Globus pallidus (tissue), 1 donor: ENCODE measurements around the gene KIAA0753.
"Not testable (repeated sequence)": the region's sequence is repeated elsewhere in the genome, so short reads cannot be mapped to it uniquely, and the experiment has no call there.

ENCODE experiments used
- DNase-seq: peaks from one replicate; pipeline ENCODE4 v3.0.0-alpha.2; 2015; ENCODE audit warnings: low spot score

KIAA0753 gene

DNA sequence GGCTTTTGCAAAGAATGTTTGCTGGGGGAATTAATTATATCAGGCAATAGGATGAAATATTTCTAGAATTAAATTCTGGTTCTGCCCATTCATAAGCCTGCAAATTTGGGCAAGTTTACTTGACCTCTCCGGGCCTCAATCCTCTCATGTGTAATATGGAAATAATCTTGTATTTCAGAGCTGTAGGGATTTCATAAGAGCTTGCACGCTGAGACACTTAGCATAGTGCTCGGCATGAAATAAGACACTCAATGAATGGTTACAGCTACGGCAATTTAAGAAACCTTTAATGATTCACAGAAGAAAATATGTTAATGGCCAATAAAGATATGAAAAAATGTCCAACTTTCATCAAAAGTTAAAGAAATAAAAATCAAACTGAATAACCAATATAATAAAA is 43.6 kb downstream of the KIAA0753 start:
- DNase-seq, result no peak

DNA sequence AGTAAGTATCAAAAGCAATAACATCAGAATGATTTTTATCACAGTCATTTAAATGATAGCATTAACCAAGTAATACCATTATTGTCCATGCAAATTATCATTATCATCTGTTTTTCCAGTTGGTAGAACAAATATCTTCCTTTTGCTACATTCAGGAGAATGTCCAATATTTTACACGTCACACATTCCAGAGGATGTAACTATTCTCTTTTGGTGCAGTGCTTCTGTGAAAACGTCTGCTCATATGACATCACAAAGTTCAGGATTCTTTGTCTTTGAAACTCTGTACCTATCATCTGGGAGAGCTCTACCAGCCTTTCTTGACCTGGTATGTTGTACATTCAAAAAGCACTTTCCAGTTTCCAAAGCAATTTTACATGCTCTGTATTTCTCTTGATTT is 44.0 kb downstream of the KIAA0753 start:
- DNase-seq, result no peak

DNA sequence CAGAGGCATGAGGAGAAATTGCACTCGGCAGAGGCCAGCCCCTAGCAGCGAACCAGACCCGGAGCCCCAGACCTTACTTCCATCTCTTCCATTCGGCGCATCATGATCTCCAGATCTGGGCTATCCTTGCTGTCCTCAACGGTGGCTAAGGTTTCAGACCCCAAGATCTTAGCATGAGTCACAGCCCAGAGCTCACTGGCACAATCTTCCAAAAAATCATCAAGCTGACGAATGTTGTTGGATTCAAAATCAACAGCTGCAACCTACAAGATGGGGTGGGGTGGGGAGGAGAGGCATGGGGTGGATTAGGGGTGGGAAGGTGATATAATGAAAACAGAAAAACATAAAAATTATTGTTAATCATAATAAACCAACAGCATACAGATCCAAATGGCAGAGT is 44.4 kb downstream of the KIAA0753 start:
- no peak for DNase-seq

DNA sequence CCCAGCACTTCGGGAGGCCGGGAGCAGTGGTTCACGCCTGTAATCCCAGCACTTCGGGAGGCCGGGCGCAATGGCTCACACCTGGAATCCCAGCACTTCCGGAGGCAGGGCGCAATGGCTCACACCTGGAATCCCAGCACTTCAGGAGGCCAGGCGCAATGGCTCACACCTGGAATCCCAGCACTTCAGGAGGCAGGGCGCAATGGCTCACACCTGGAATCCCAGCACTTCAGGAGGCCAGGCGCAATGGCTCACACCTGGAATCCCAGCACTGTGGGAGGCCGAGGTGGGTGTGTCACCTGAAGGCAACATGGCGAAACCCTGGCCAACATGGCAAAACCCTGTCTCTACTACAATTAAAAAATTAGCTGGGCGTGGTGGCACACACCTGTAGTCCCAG is 47.1 kb downstream of the KIAA0753 start:
- not testable (repeated sequence) for DNase-seq

DNA sequence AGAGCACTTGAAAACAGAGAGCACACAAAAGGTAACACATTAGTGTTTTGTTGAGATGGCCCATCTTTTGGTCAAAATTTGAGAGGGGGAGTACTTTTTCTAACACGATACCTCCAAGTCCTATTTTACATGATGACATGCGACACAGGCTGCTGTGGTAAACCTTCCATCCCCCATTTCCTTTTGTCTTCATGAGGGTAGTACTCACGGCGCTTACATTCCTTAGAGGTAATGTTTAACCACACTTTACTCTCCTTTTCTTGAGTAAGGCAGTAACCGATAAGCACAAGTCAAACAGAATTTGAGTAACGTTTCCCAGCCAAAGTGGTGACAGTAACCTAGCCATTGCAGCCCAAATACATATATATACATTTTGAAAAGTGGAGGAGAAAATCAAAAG is 48.3 kb downstream of the KIAA0753 start:
- DNase-seq, result no peak

DNA sequence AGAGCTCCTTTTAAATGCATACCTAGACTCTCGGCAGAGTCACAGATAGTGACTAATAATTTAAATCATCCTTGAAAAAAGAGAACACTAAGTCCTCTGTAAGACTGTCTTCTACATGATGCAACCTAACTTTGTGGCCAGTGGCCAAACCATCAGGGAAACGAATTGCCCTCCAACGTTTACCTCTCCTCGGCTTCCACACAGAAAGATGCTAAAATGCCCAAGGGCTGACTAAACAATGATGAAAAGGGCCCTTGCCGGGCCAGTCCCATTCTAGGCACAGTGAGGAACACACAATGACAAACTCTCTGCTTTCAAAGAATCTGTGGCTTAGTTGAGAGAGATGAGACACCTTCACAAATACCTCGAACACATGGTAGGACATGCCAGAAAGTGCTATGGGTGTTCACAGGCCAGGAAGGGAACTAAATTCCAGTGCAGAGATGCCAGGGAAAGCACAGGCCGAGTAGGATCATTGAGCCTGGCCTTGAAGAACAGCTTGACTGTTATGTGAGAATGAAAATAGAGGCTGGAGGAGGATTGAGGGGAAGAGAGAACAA is 48.8 kb downstream of the KIAA0753 start:
- no peak for DNase-seq

DNA sequence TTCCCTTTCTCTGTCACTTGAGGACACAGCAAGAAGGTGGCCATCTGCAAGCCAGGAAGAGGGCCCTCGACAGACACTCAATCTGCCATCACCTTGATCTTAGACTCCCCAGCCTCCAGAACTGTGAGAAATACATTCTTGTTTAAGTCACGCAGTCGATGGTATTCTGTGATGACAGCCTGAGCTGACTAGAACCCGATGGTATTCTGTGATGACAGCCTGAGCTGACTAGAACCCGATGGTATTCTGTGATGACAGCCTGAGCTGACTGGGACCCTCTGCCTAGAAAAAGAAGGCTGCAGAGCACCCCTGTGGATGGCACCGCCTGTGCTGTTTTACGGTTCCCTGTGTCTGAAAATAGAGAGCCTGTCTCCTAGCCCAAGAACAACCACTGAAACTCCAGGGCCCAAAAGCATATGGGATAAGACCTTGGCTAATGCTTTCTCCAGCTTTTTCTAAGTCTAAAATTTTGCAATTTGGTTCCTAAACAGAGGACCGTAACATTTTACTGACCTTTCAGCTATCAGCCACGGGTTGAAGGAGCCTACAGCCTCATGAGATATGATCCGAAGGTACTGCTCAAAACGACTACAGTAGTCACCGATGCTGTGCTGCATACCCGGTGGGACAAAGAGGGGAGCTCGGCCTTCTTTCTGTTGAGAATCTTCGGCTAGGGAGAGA is 51.1 kb downstream of the KIAA0753 start:
- DNase-seq, result no peak

DNA sequence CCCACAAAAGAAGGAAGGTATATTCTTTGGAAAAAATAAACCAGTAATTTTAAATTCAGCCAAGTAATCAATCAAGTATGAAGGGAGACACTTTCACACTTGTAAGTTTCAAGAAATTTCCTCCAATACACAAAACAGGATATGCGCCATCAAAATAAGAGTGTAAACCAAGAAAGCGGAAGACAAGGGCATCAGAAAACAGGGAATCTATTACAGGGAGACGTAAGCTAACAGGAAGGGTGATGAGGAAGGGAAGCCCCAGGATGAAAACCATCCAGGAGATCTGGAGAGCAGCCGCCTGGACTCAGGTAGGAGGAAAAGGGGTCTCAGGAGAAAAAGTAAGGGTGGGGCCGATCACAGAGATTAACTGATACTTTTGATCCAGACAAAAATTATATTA is 52.3 kb downstream of the KIAA0753 start:
- DNase-seq, result no peak

DNA sequence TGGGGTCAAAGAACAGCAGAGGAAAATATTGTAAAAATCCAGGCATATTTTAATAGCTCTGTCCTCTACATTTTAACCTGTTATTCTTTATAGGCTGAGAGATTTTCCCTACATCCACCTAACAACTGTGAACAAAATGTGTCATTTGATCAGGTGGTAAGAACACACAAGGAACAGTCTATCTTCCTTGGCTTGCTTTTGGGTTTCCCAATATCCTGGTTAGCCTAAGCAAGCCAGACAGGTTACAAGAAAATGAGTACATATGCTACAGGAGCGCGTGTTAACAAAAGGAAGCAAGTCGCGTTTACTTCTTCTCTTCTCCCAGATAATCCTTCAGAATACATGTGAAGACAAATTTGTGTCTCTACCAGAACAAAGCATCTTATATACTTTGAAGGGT is 53.2 kb downstream of the KIAA0753 start:
- DNase-seq, result no peak

DNA sequence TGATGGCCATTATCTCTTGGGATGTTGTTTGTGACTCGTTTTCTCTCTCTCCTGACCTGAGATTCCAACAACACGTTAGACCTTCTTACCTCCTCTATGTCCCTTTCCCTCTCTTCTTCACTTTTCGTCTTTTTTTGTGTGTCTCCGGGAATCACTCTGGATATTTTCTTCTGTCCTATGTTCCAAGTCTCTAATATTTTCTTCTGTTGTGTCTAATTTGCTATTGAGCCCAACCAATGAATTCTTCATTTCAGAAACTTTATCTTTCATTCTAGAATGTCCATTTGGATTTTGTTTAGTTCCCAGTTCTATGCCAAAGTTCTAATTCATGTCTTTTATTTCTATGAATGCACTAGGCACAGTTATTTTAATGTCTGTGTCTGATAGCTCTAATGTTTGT is 57.1 kb downstream of the KIAA0753 start:
- DNase-seq, result no peak

DNA sequence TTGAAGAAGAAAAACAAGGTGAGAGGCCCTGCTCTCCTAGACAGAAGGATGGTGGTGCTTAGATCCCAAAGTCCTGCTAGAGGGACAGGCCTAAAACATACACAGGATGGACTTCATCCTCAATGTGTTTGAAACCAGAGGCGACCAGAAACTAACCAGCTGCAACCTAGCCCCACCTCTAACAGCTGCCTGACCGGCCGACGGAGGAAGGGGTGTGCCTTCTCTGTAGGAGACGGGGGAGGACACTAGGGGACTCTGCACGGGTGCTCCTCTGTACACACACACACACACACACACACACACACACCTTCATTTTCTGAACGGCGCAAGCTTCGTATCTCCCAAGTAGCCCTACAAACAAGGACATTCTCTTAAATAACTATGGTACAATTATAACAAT is 59.9 kb downstream of the KIAA0753 start:
- DNase-seq, result no peak

DNA sequence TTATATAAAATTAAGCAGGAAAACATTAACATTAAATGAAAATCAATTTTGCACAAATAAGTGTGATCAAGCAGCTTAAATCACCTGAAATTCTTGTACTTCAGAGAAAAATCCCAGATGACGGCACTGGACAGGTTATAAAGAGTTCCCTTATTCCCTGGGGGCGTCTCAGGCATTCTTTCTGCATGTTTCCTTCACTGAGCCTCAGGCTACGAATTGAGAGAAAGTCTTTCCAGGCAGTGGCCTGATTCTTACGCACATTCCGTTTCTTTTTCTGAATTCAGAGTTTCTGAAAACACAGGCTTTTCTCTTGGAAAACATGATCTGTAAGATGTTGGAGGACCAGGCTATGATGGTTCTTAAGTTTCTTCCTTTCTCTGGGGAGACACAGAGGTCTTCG is 62.0 kb downstream of the KIAA0753 start:
- DNase-seq, result no peak

DNA sequence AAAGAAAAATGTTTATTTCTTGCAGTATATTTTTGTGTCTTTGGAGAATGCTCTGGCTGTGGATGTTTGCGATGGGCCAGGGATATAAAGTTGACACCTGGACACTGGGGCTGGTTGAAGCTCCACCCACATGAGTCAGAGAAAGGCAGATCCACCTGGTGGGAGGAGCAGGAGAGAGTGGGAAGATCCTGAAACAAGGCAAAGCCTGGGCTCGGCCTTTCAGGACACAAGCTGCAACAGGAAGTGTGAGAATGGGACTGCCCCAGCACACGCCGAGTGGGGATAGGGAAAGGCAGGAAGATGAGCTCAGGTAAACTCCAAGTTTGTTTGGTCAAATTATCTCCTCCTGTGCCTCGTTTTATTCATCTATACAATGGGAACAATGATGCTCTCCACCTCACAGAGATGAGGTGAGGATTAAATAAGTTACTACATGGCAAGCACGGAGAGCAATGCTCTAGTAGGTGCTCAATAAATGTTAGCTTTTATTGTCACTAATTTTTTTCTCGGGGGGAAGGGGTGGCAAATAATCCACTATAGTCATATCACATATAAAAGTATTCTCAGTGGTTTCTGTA is 62.7 kb downstream of the KIAA0753 start:
- DNase-seq, result no peak

DNA sequence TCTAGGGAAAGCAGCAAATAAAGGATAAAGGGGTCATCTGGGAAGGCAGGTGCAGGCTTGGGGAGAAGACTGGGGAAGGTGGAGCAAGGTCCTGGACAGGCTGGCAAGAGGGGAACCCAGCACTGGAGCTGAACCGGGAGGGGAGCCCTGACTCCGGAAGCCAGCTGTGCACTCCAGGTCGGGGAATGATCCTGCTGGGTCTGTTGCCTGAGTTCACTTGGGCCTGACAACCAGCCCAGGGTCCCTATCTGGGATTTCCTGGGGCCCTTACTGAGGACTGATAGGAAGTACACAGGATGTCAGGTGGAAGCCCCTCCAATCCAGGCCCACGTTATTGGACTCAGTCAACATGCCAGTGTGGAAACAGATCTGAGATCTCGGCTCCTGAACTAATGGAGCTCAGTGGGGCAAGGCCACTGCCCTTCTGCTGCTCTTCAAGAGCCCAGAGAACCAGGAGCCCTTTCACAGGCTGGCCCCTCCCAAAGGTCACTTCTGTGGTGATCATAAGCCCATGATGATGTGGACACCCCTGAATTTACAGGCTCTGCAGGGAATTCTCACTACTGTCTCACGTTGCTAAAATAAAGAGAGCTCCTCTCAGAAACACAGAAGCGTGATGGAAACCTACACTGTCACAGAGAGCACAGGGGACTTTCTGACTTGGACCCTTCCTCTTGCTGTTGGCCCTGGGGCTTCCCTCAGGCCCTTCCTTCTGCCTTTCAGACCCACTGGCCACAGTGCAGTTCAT is 64.3 kb downstream of the KIAA0753 start:
- no peak for DNase-seq

DNA sequence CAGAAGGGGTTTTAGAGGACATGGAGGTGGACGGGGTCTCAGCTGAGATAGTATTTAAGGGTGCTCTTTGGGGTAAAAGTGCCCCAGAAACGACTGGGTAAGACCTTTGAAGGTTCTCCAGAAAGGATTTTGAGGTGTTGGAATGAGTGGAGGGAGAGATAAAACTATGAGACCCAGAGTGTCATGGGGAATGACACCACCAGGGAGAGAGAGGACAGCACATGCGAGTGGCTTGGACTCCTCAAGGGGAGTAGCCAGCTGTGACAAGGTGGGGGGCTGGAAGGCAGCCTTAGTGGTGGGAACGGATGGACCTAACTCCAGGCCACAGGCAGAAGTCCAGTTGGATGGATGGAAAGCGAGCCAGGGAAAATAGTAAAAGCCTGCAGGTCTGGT is 64.9 kb downstream of the KIAA0753 start:
- no peak for DNase-seq

DNA sequence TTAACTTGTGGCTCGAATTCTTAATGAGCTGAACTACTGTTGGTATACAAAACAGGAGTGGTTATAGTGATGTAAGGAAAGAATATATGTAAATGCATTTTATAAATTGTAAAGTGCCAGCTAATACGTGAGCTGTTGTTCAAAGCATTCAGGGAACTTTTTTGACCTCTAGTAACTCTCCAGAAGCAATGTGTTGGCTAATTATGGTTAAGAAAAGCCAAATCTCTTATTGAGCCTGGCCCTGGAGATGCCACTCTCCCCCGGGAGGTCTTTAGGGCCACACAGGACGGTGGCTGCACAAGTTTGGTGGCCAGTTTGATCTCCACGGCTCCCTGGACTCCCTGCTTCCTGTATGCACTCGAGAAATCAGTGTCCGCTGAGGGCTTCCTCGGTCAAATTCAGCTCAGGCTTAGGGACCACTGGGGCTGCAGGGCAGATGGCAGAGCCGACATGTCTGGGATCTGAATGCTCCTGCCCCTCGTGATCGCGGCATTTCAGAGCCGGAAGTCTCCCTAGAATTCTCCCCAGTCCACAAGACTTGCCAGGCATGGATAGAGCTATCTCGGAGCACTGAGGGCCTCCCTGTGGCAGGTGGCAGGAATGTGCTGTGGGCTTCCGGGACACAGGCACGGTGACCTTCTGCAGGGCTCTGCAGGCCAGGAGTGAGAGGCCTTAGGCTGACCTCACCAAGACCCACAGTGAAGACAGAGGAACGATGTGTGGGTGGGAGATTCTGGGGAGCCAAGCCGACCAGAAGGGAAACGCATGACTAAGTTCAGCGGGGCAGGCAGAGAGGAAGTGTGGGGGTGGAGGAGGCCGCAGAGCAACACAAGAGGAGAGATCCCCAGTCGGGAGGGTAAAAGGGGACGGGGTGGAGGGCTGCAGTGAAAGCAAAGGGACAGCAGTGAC is 65.6 kb downstream of the KIAA0753 start:
- DNase-seq, result no peak

DNA sequence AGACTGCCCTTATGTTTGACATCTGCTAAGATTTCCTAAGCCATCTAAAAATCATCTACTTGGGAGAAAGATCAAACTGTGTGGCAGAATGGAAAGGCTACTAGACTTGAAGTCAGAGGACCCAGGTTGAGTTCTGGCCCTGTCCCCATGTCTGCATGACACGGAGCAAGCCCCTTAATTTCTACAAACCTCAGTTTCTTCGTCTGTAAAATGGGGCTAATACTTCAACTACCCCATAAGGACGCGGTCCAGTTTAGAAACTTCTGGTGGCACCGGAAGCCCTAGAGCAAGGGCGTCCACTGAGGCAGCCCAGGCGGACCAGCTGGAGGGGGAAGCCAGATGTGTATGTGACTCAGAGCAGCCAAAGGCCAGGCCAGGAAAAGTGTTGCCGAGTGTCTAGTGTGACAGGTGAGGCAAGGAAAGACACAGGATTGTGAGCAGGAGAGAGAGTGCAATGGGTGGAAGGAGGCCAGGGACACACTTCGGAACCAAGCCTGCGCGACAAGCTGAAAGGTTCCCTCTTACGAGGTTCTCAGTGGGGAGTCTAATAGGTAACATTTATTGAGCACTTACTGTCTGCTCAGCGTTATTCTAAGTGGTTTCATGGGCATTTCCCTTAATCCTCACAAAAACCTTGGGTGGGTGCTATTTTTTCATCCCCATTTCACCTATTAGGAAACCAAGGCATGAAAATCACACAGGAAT is 66.4 kb downstream of the KIAA0753 start:
- no peak for DNase-seq

DNA sequence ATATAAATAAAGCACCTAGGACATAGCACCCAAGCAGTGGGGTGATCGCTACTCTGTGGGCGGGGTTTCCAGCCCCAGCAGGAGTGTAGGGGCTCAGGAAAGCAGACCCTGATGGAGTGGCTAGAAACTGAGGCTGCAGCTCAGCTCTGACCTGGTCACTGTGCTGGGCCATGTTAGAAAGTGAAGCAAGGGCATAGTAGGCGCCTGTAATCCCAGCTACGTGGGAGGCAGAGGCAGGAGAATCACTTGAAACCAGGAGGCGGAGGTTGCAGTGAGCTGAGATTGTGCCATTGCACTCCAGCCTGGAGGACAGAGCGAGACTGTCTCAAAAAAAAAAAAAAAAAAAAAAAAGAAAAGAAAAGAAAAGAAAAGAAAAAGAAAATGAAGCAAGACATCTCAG is 67.0 kb downstream of the KIAA0753 start:
- DNase-seq, result not testable (repeated sequence)

DNA sequence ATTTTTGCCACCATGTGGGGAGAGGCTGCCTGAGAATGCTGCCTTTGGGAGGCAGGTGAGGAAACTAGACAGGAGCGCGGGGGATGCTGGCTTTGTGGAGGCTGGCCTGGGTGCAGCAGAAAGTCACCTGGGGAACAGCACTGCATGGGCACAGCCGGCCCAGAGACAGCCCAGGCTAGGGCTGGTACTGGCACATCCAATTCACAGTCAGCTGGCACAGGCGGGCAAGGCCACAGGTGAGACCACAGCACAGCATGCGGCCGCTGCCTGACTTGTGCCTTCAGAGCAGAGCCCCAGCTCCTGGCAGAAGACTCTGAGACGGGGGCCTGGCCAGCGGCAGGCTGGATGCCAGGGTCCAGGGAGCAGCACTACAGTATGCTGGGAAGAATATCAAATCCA is 67.5 kb downstream of the KIAA0753 start:
- no peak for DNase-seq

DNA sequence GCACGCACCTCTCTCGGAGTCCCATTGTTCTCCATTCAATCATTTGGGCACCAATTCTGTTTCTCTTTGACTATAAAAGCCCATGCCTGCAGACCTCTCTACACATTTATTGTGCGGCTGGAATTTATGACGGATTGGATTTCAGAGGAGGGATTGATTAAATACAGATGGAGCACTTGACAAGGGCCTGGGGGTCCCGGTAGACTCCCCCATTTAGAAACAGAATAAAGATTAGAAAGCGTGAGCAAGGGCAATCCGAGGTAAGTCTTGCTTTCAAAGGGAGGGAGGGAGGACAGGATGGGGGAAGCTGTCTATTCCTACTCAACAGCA is 69.1 kb downstream of the KIAA0753 start:
- DNase-seq, result no peak

DNA sequence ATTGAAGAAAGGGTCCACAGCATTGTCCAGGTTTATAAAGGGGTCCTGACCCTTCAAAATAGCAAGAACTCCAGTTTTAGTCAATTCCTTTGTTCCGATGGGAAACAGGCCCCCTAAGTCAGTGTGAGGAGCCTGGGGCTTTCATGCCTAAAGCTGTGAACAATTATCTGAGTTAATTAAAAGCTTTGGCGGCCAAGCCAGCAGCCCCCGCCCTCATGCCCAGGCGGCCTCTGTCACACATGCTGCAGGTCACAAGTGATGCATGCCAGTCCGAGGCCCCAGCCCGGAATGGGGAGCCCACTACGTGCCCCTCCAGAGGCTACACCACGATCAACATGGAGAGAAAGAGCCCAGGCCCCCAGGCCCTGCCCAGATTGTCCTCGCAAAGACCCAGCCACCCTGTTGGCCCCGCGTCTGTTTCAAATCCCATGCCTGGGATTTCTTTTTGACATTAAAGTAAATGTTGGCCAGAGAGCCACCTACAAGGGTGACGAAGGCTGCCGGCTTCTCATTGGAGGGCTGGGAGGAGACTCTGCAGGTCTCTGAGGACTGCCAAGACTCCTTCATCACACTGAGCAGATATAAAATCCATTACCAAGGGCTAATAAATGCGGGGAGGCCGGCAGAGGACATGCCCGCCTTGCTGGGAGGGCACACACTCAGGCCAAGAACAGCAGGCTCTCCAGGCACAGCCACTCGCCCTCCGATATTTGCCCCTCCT is 69.6 kb downstream of the KIAA0753 start:
- DNase-seq, result no peak
